Caki2 (cell line): ENCODE results near the gene NOC4L. TPM values are rescaled to one million over a fixed set of nuclear protein-coding genes. Genes with fewer than 3 reads are reported as not detected.

Source experiments
- DNase-seq: peaks from one replicate; pipeline ENCODE4 v3.0.0-alpha.2; 2015; ENCODE audit warnings: low read depth
- in situ Hi-C: cut with HindIII; loops from 2 replicates; pipeline ENCODE4 v1.10.0; 2016; ENCODE audit warnings: low sequenced_read_pairs, low pct_unique_long_range_greater_than_20kb, mixed read lengths
- total RNA-seq: library from RNA; depleted of rRNA; stranded (reverse); fragments of >200 nt; shearing (Covaris generic); gene quantifications from 2 replicates; pipeline ENCODE4 v1.2.3, GENCODE V29; 2014; ENCODE audit warnings: low replicate concordance

NOC4L gene
- total RNA-seq, 1 experiment from 2014 or later, result 32.9 TPM

DNA sequence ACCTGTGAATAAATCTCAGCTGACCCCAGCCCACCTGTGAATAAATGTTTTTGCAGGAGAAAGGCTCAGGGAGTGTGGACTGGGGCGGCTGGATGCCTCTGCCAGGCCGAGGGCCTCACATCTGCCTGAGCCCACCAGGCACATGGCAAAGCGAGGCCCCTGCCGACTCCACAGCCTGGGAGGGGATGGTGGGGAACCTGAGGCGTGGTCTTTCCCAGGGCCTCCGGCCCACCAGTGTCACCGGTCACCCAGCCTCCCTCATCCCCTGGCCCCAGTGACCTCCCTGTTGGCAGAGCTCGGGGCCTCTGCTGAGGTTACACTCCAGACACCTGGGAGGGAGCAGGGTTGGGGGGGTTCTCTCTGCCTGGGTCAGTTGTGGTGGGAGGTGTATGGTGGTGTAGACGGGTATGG is 8.2 kb downstream of the NOC4L start:
- in situ Hi-C loops, result no loop called here

DNA sequence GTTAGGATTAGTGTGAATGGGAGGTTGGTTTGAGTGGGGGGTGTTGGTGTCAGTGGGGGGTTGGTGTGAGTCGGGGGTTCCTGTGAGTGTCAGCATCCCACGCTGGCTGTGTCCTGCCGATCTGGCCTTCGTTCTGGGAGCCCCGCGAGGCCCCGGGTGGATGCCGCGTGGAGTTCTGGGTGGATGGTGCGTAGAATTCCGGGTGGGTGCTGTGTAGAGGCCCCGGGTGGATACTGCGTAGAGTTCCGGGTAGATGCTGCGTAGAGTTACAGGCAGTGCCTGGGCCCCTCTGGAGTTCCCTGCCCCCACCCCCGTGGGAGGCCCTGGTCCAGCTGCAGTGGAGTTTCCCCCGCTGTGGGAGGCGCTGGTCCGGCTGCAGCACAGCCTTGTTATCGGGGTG is 8.7 kb downstream of the NOC4L start:
- in situ Hi-C loops, result no loop called here
- DNase-seq, result no peak

More for the DNA sequence above, 8.2 kb downstream of the NOC4L start:
- DNase-seq, result no peak

DNA sequence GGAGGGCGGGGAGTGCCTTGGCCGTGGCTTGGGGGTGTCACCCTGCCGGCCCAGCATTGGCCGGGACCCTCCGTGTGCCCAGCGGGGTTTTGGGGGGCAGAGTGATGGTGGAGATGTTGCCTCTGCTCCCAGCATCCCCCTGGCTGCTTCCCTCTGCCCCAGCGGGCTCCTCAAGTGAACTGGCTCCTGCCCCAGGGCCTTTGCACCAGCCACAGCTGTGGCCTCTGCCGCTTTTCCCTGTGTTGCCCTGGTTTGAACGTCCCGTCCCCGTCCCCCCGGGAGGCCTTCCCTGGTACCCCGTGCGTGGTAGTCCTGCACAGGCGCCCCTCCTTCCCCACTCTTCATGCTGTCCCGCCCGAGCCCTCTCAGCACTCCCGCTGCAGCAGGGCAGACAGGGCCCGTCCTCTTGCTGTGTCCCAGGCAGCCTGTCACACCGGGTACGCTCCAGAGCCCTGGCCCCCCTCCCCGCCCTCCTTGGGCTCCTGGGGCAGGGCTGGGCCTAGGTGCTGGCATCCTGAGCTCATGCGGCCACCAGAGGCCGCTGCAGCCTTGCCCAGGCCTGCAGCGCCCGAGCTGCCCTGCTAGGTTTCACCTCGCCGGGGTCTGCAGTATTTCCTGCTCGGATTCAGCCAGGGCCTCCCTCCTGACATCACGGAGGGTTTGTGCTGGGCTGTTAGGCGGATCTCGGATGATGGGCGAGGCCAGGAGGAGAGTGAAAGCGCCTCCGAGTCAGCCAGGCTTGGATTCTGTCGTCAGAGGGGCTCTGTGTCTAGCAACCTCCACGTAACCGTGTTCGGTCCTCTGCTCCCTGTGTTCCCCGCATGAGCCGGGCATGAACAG is 9.5 kb downstream of the NOC4L start:
- DNase-seq, result peak; percentile 79
- in situ Hi-C loops, result no loop called here

DNA sequence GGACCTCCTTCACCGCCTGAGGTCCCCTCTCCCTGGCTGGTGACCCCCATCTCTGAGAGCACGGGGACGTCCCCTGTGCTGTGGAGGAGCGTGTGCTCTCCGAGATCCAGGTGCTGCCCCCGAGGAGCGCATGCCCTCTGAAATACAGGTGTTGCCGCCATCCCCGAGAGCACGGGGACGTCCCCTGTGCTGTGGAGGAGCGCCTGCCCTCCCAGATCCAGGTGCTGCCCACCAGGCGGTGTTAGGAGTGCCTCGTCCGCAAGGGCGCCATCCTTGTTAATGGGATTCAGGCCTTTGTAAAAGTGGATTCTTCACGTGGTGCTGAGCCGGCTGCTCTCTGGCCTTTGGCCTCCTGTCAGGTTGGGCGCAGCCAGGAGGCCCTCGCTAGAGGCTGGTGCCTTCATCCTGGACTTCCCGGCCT is 10.1 kb downstream of the NOC4L start:
- in situ Hi-C loops, result no loop called here
- no peak for DNase-seq

DNA sequence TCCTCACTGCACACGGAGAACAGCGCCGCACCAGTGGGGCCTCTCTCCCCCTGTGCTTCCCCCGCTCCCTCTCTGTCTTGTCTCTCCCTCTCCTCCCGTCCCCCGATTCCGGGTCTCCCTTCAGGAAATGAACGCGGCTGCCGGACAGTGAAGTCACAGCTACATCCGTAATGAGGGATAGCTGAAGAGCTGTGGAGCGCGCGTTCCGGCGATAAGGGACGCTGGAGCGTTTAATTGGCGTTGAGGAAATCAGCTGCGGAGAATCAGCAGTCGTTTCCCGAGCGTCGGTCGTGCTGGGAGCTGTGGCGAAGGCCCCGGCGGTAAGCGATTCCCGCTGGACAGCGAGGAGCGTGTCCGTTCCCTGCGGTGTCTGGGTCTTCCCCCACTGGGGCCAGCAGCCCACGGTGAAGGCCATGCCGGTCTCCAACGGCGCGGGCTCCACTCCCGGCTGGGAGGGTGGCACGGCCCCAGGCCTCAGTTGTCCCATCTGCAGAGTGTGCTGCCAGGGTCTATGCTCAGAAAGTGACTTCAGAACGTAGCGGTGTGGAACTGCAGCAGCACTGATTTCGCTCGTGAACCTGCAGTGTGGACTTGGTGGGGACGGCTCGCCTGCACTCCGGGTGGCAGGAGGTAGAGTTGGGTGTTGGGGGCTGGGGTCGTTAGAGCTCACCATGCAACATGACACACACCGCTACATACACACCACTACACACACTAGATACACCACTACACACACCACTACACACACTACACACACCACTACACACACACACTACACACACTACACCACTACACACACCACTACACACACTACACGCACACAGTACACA is 10.9 kb downstream of the NOC4L start:
- DNase-seq, result no peak
- in situ Hi-C loops, result no loop called here

DNA sequence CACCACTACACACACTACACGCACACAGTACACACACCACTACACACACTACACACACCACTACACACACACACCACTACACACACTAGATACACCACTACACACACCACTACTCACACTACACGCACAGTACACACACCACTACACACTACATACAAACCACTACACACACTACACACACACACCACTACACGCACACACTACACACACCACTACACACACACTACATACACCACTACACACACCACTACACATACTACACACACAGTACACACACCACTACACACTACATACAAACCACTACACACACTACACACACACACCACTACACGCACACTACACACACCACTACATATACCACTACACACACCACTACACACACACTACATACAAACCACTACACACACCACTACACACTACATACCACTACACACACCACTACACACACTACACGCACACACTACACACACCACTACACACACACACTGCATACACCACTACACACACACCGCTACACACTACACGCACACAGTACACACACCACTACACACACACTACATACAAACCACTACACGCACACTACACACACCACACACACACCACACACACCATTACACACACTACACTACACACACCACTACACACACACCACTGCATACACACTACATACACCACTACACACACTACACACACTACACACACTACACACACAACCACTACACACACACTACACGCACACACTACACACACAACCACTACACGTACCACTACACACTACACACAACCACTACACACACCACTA is 11.7 kb downstream of the NOC4L start:
- in situ Hi-C loops, result no loop called here
- no peak for DNase-seq

DNA sequence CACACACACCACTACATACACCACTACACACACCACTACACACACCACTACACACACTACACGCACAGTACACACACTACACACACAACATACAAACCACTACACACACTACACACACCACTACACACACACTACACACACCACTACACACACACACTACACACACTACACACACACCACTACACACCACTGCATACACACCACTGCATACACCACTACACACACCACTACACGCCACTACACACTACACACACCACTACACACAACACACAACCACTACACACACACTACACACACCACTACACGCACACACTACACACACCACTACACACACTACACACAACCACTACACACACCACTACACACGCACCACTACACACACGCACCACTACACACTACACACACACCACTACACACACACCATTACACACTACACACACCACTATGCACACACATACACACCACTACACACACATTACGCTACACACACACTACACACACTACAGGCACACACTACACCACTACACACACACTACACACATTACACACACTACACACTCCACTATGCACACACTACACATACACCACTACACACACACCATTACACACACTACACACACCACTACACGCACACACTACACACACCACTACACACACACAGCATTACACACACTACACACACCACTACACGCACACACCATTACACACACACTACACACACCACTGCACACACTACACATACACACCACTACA is 12.5 kb downstream of the NOC4L start:
- DNase-seq, result no peak
- in situ Hi-C loops, result no loop called here

DNA sequence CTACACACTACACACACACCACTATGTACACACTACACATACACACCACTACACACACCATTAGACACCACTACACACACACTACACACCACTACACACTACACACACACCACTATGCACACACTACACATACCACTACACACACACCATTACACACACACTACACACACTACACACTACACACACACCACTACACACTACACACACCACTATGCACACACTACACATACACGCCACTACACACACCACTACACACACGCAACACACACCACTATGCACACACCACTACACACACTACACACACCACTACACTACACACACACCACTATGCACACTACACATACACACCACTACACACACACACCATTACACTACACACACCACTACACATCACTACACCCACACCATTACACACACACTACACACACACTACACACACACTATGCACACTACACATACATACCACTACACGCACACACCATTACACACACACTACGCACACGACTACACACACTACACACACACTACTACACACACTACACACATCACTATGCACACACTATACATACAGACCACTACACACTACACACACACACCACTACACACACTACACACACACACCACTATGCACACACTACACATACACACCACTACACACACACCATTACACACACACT is 13.6 kb downstream of the NOC4L start:
- in situ Hi-C loops, result no loop called here

DNA sequence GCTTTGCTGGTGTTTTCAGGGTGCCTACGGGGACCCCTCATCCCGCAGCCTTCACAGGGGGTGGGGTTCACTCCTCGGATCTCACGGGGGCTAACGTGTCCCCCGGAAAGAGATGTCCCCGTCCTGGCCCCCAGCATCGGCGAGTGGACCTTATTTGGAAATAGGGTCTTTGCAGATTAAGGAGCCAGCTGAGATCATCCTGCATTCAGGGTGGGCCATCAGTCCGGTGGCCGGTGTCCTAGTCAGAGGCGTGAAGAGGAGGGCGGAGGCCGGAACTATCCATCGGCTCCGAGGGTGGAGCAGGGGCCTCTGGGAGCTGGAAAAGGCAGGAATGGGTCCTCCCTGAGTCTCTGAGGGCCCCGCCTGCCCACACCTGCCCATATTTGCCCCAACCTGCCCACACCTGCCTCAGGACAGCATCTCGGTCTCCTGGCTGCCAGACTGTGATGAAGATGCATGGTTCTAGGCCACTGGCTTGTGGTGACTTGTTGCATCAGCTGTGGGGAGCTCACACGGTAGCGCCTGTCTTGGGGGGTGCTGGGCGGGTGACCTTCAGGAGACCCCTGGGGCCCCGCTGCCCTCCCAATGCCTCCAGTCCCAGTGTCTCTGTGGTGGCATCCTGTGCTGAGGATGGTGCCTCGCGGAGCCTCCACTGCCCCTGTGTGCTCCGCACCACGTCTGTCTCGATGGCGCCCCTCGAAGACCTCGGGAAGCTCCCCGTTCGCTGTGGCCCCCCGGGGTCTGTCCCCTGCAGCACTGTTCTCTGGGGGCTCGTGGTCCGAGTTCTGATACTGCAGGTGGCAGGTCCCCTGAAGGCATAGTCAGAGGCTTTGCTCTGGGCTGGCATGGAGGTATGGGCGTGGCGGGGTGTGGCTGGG is 14.7 kb downstream of the NOC4L start:
- no peak for DNase-seq
- in situ Hi-C loops, result no loop called here

More for the DNA sequence above, 13.6 kb downstream of the NOC4L start:
- no peak for DNase-seq

DNA sequence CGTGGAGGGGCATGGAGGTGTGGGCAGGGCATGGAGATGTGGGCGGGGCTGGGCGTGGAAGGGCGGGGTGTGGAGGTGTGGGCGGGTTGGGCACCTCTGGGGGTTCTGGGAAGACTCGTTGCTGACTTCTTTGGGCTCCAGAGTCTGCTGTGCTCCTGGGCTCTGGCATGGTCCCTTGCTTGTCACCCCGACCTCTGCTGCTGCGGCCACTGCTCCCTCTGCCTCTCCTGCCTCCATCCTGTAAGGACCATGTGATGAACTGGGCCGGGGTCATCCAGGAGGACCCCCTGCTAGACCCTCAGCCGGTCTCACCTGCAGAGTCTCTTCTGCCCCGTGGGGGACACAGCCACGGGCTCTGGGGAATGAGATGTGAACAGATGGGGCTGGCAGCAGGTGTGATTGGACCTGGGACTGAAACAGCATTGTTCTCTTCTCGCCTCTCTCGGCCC is 15.3 kb downstream of the NOC4L start:
- in situ Hi-C loops, result no loop called here

DNA sequence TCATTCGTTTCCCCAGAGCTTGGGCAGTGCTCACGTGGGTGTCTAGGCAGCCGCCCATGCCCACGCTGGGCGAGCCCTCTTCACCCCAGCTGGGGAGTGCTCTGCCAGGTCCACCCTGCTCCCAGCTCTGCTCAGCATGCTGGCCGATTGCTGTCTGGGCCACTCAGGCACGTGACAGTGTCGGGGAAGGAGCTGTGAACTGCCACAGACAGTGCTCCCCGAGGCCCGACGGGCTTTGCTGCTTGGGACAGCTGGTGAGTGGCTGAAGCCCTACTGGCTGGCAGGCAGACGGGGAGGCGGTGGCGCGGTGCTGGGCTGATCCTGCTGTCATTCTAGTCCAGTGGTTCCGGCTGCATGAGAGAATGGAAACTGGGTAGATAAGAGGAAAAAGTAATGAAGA is 15.8 kb downstream of the NOC4L start:
- in situ Hi-C loops, result no loop called here
- DNase-seq, result no peak

More for the DNA sequence above, 15.3 kb downstream of the NOC4L start:
- DNase-seq, result no peak

DNA sequence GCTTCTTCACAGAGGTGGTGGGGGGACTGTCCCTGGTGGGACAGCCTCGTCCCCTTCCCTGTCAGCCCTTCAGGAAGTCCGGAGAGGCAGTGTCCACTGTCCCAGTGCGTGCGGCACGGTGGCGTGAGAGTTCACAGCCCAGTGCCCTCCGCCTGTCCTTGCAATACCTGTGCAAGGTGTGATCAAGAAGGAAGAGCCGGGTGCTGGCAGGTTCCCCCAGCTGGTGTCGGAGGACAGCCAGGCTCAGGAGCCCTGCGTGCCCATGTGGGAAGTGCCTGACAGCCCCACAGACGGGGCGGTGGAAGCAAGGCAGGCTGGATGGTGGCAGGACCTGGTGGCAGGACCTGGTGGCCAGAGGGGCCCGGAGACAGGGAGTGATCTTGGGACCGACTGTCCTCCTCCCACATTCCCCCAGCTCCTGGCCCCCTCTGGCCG is 16.4 kb downstream of the NOC4L start:
- DNase-seq, result no peak
- in situ Hi-C loops, result no loop called here

DNA sequence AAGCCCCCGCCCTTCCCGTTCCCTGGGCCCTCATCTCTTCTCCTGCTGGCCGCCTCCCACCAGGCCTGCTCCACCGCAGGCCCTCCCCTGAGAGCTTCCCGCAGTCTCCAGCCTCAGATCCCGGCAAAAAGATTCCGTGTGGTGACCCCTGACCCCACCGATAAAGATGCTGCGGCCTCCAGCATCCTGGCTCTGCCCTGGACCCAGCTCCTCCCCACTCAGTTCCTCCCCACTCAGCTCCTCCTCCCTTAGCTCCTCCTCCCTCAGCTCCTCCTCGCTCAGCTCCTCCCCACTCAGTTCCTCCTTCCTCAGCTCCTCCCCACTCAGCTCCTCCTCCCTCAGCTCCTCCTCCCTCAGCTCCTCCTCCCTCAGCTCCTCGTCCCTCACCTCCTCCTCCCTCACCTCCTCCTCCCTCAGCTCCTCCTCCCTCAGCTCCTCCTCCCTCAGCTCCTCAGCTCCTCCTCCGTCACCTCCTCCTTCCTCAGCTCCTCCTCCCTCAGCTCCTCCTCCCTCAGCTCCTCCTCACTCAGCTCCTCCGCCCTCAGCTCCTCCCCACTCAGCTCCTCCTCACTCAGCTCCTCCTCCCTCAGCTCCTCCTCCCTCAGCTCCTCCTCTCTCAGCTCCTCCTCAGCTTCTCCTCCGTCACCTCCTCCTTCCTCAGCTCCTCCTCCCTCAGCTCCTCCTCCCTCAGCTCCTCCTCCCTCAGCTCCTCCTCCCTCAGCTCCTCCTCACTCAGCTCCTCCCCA is 17.0 kb downstream of the NOC4L start:
- peak; percentile 98 for DNase-seq
- in situ Hi-C loops, result no loop called here

DNA sequence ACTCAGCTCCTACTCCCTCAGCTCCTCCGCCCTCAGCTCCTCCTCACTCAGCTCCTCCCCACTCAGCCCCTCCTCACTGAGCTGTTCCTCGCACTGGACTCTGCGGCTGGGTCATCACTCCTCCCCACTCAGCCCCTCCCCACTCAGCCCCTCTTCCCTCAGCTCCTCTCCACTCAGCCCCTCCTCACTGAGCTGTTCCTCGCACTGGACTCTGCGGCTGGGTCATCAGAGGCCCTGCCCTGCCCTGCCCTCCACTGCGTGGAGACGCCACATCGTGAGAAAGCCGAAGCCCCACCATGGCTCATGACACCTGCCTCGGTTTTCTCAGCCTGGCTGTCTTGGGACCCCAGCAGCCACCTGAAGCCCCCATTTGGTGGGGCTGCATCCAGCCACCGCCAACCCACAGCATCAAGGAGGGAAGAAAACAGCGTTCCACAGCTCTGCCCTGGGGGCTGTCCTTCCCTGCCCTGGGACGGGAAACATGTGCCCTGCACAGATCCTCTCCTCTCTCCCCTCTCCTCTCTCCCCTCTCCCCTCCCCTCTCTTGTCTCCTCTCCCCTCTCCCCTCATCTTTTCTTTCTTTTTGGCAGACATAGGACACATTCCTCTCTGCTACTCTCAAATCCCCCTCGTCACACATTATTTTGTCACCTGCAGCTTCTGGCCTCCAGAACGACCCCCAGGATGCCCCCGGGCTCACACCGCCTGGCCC is 17.7 kb downstream of the NOC4L start:
- DNase-seq, result no peak
- in situ Hi-C loops, result no loop called here

DNA sequence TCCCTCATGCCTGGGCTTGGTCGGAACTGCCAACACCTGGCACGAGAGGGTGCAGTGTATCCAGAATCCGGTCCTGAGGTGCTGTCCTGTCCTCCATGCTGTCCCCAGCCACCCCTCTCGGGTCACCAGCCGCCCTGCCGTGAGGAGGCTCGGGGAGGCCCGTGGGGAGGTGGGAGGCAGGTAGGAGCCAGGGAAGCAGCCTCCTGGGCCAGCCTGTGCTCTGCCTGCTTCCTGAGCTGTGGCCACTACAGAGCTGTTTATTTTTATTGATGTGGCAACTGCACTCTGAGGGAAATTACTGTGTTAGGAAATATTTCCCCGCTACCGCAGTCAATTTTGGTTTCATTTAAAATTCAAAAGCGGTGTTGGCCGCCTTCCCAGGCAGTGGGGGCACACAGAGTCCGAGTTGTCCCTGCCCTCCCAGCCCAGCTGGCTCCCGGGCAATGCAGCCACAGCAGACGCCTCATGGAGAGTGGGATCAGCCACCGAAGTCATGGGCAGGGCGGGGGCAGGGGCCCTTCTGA is 18.3 kb downstream of the NOC4L start:
- DNase-seq, result peak; percentile 72
- in situ Hi-C loops, result no loop called here
